ENCODE measurements around the gene DYDC2.

DNA sequence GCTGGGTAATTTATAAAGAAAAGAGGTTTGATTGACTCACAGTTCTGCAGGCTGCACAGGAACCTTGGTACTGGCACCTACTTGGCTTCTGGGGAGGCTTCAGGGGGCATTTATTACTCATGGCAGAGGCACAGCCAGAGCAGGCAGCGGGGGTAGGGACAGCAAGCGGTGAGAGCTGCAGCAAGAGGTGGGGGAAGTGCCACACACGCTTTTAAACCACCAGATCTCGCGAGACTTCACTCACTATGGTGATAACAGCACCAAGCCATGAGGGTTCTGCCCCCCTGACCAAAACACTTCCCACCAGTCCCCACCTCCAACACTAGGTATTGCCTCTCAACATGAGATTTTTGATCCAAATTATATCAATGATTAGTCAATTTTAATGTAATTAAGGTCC, 43.1 kb upstream of the DYDC2 start:
- TF ChIP-seq, protein P1, sequence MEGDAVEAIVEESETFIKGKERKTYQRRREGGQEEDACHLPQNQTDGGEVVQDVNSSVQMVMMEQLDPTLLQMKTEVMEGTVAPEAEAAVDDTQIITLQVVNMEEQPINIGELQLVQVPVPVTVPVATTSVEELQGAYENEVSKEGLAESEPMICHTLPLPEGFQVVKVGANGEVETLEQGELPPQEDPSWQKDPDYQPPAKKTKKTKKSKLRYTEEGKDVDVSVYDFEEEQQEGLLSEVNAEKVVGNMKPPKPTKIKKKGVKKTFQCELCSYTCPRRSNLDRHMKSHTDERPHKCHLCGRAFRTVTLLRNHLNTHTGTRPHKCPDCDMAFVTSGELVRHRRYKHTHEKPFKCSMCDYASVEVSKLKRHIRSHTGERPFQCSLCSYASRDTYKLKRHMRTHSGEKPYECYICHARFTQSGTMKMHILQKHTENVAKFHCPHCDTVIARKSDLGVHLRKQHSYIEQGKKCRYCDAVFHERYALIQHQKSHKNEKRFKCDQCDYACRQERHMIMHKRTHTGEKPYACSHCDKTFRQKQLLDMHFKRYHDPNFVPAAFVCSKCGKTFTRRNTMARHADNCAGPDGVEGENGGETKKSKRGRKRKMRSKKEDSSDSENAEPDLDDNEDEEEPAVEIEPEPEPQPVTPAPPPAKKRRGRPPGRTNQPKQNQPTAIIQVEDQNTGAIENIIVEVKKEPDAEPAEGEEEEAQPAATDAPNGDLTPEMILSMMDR (conservative IDR thresholded peaks at IDR 0.05 in 1 of 2, IDR thresholded peaks at IDR 0.05 in 1 of 2; ENCODE audit: low read depth in 1 of 2, low read length in 2 of 2) = no peak
- no peak for TF ChIP-seq EZH2 (IDR thresholded peaks at IDR 0.05; ENCODE audit: low read length, missing control alignments)
